ENCODE measurements around the gene CFAP90. TPM values are rescaled to one million over a fixed set of nuclear protein-coding genes. Genes with fewer than 3 reads are reported as not detected.

Gene CFAP90
- polyA plus RNA-seq, 1 donor from 2014 or later = 0.45 TPM

GRCh38 chr5:7834982-7835381 lies 16.0 kb downstream of the CFAP90 start:
- Histone ChIP-seq H3K9me2 (ENCODE audit: insufficient read depth, low read length) (no peaks in the 10 kb centered on the region), H3K27me3 (ENCODE audit: insufficient read depth, low read depth, low read length) (no peaks in the 10 kb centered on the region), H3F3A (ENCODE audit: insufficient read depth, low read length, poor library complexity, severe bottlenecking) (no peaks in the 10 kb centered on the region), H3K9ac (ENCODE audit: low read length) (no peak overlapping the region), H2AFZ (ENCODE audit: low read depth, low read length) (no peak overlapping the region), H3K79me2 (replicated peaks; ENCODE audit: insufficient read depth, low read length) (no peaks in the 10 kb centered on the region), H3K27ac (ENCODE audit: low read length) (no peak overlapping the region), H3K9me3 (ENCODE audit: low read length) (no peaks in the 10 kb centered on the region), H3K4me2 (ENCODE audit: low read length) (no peak overlapping the region), H3K4me3 (ENCODE audit: low read length) (no peak overlapping the region), H4K20me1 (ENCODE audit: insufficient read depth) (no peaks in the 10 kb centered on the region), H3K36me3 (ENCODE audit: insufficient read depth, low read length) (no peaks in the 10 kb centered on the region)
- no peak for TF ChIP-seq SMC3 (conservative IDR thresholded peaks at IDR 0.05; ENCODE audit: poor library complexity)

DNA sequence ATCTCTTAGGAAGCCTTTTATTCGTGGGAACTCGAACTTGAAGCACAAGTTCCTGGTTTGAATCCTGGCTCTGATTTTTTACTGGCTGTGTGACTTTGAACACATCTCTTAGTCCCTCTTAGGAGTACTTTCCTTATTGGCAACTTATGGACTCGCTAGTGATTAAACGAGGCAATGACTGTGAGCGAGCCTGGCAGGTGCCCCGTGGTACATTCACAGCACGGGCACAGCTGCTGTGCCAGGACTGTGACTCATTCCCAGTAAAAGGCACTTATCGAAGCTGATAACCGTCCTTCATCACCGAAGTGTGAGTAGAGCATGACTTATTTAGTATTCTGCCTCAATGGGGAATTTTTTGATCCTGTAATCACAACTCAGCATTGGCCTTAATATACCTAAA lies 22.7 kb downstream of the CFAP90 start:
- no peaks in the 10 kb centered on the region for H4K20me1 ChIP-seq (ENCODE audit: insufficient read depth)
- H3K4me3 ChIP-seq (ENCODE audit: low read length) = no peak overlapping the region
- H3K9me3 ChIP-seq (ENCODE audit: low read length) = no peaks in the 10 kb centered on the region
- no peak overlapping the region for H3K27ac ChIP-seq (ENCODE audit: low read length)
- no peak overlapping the region for H3K4me2 ChIP-seq (ENCODE audit: low read length)
- no peak overlapping the region for H2AFZ ChIP-seq (ENCODE audit: low read depth, low read length)
- no peaks in the 10 kb centered on the region for H3F3A ChIP-seq (ENCODE audit: insufficient read depth, low read length, poor library complexity, severe bottlenecking)
- H3K79me2 ChIP-seq (replicated peaks; ENCODE audit: insufficient read depth, low read length) = no peaks in the 10 kb centered on the region
- no peak overlapping the region for H3K9ac ChIP-seq (ENCODE audit: low read length)
- no peak for TF ChIP-seq RAD21 (conservative IDR thresholded peaks at IDR 0.05)
- no peak for TF ChIP-seq POLR2AphosphoS5 (IDR thresholded peaks at IDR 0.05)
- no peak for TF ChIP-seq EP300 (conservative IDR thresholded peaks at IDR 0.05; ENCODE audit: poor library complexity, severe bottlenecking)
- no peak for TF ChIP-seq EZH2 (IDR thresholded peaks at IDR 0.05; ENCODE audit: borderline replicate concordance, insufficient read depth, low read length, poor library complexity, severe bottlenecking)
- TF ChIP-seq, protein P1, sequence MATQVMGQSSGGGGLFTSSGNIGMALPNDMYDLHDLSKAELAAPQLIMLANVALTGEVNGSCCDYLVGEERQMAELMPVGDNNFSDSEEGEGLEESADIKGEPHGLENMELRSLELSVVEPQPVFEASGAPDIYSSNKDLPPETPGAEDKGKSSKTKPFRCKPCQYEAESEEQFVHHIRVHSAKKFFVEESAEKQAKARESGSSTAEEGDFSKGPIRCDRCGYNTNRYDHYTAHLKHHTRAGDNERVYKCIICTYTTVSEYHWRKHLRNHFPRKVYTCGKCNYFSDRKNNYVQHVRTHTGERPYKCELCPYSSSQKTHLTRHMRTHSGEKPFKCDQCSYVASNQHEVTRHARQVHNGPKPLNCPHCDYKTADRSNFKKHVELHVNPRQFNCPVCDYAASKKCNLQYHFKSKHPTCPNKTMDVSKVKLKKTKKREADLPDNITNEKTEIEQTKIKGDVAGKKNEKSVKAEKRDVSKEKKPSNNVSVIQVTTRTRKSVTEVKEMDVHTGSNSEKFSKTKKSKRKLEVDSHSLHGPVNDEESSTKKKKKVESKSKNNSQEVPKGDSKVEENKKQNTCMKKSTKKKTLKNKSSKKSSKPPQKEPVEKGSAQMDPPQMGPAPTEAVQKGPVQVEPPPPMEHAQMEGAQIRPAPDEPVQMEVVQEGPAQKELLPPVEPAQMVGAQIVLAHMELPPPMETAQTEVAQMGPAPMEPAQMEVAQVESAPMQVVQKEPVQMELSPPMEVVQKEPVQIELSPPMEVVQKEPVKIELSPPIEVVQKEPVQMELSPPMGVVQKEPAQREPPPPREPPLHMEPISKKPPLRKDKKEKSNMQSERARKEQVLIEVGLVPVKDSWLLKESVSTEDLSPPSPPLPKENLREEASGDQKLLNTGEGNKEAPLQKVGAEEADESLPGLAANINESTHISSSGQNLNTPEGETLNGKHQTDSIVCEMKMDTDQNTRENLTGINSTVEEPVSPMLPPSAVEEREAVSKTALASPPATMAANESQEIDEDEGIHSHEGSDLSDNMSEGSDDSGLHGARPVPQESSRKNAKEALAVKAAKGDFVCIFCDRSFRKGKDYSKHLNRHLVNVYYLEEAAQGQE (IDR thresholded peaks at IDR 0.05; ENCODE audit: borderline replicate concordance) = no peak
- TF ChIP-seq SMC3 (conservative IDR thresholded peaks at IDR 0.05; ENCODE audit: poor library complexity) = no peak
- no peak for TF ChIP-seq TAF1 (IDR thresholded peaks at IDR 0.05; ENCODE audit: low read depth)
- H3K27me3 ChIP-seq (ENCODE audit: insufficient read depth, low read depth, low read length) = no peaks in the 10 kb centered on the region
- no peaks in the 10 kb centered on the region for H3K9me2 ChIP-seq (ENCODE audit: insufficient read depth, low read length)
- H3K36me3 ChIP-seq (ENCODE audit: insufficient read depth, low read length) = no peaks in the 10 kb centered on the region

DNA sequence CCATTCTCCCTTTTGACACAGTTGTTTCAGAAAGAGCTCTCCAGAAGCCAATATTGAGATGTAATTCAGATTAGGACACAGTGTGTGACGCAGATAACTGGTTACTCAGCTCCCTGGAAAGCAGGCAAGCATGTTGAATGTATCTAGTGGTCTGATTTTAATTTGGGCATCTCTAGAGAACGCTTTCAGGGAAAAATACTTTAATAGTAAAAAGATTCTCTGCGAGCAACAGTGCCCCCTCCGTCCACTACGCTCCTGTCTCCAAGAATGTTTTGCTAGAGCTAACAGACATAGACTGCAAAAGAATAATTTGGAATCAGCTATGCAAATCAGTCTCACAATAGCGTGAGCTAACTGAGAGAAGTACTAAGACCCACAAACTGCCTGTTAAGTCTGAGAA lies 23.3 kb downstream of the CFAP90 start:
- H3K36me3 ChIP-seq (ENCODE audit: insufficient read depth, low read length) = no peaks in the 10 kb centered on the region
- no peak overlapping the region for H3K4me2 ChIP-seq (ENCODE audit: low read length)
- no peak for TF ChIP-seq TAF1 (IDR thresholded peaks at IDR 0.05; ENCODE audit: low read depth)
- no peak overlapping the region for H3K4me3 ChIP-seq (ENCODE audit: low read length)
- no peaks in the 10 kb centered on the region for H4K20me1 ChIP-seq (ENCODE audit: insufficient read depth)
- no peaks in the 10 kb centered on the region for H3F3A ChIP-seq (ENCODE audit: insufficient read depth, low read length, poor library complexity, severe bottlenecking)
- H3K27ac ChIP-seq (ENCODE audit: low read length) = no peak overlapping the region
- H3K27me3 ChIP-seq (ENCODE audit: insufficient read depth, low read depth, low read length) = no peaks in the 10 kb centered on the region
- no peak overlapping the region for H2AFZ ChIP-seq (ENCODE audit: low read depth, low read length)
- no peaks in the 10 kb centered on the region for H3K9me3 ChIP-seq (ENCODE audit: low read length)
- H3K9me2 ChIP-seq (ENCODE audit: insufficient read depth, low read length) = no peaks in the 10 kb centered on the region
- H3K9ac ChIP-seq (ENCODE audit: low read length) = no peak overlapping the region
- no peaks in the 10 kb centered on the region for H3K79me2 ChIP-seq (replicated peaks; ENCODE audit: insufficient read depth, low read length)

- H3F3A ChIP-seq (ENCODE audit: insufficient read depth, low read length, poor library complexity, severe bottlenecking) = no peaks in the 10 kb centered on the region
- no peaks in the 10 kb centered on the region for H4K20me1 ChIP-seq (ENCODE audit: insufficient read depth)
- H3K9ac ChIP-seq (ENCODE audit: low read length) = no peak overlapping the region
- no peak overlapping the region for H3K4me3 ChIP-seq (ENCODE audit: low read length)
- H3K4me2 ChIP-seq (ENCODE audit: low read length) = no peak overlapping the region
- H3K9me2 ChIP-seq (ENCODE audit: insufficient read depth, low read length) = no peaks in the 10 kb centered on the region
- no peaks in the 10 kb centered on the region for H3K36me3 ChIP-seq (ENCODE audit: insufficient read depth, low read length)
- no peak overlapping the region for H2AFZ ChIP-seq (ENCODE audit: low read depth, low read length)
- no peak overlapping the region for H3K27ac ChIP-seq (ENCODE audit: low read length)
- H3K27me3 ChIP-seq (ENCODE audit: insufficient read depth, low read depth, low read length) = no peaks in the 10 kb centered on the region
- no peaks in the 10 kb centered on the region for H3K9me3 ChIP-seq (ENCODE audit: low read length)
- H3K79me2 ChIP-seq (replicated peaks; ENCODE audit: insufficient read depth, low read length) = no peaks in the 10 kb centered on the region
- no peak for TF ChIP-seq EP300 (conservative IDR thresholded peaks at IDR 0.05; ENCODE audit: poor library complexity, severe bottlenecking)
- no peak for TF ChIP-seq TAF1 (IDR thresholded peaks at IDR 0.05; ENCODE audit: low read depth)
- TF ChIP-seq, protein P1 (IDR thresholded peaks at IDR 0.05; ENCODE audit: borderline replicate concordance) = no peak
- TF ChIP-seq, protein P2, sequence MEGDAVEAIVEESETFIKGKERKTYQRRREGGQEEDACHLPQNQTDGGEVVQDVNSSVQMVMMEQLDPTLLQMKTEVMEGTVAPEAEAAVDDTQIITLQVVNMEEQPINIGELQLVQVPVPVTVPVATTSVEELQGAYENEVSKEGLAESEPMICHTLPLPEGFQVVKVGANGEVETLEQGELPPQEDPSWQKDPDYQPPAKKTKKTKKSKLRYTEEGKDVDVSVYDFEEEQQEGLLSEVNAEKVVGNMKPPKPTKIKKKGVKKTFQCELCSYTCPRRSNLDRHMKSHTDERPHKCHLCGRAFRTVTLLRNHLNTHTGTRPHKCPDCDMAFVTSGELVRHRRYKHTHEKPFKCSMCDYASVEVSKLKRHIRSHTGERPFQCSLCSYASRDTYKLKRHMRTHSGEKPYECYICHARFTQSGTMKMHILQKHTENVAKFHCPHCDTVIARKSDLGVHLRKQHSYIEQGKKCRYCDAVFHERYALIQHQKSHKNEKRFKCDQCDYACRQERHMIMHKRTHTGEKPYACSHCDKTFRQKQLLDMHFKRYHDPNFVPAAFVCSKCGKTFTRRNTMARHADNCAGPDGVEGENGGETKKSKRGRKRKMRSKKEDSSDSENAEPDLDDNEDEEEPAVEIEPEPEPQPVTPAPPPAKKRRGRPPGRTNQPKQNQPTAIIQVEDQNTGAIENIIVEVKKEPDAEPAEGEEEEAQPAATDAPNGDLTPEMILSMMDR (IDR thresholded peaks at IDR 0.05; ENCODE audit: poor library complexity, severe bottlenecking) = no peak
- TF ChIP-seq MXI1 (conservative IDR thresholded peaks at IDR 0.05; ENCODE audit: poor library complexity, severe bottlenecking) = no peak
- no peak for TF ChIP-seq RAD21 (conservative IDR thresholded peaks at IDR 0.05)
- TF ChIP-seq EZH2 (IDR thresholded peaks at IDR 0.05; ENCODE audit: borderline replicate concordance, insufficient read depth, low read length, poor library complexity, severe bottlenecking) = no peak
- no peak for TF ChIP-seq SMC3 (conservative IDR thresholded peaks at IDR 0.05; ENCODE audit: poor library complexity)
- no peak for TF ChIP-seq POLR2AphosphoS5 (IDR thresholded peaks at IDR 0.05)
Observed at GRCh38 chr5:7825630-7826029, 25.3 kb downstream of the CFAP90 start.

All from neural cell (in vitro differentiated cells).